Measurements from ENCODE around the gene SEPTIN5. TPM values are rescaled to one million over a fixed set of nuclear protein-coding genes. Genes with fewer than 3 reads are reported as not detected.

Gene SEPTIN5
- total and polyA plus RNA-seq, 8 donors, result 4.2 to 53.4 (median 7.9) TPM

- Histone ChIP-seq H3K27me3 (no peaks in the 10 kb centered on the region), H3K4me1 (no peaks in the 10 kb centered on the region), H3K4me3 (no peak overlapping the region), H3K36me3 (no peaks in the 10 kb centered on the region), H3K9me3 (no peaks in the 10 kb centered on the region), H3K27ac (no peak overlapping the region)
- FAIRE-seq, result no peak
- TF ChIP-seq CTCF (IDR thresholded peaks at IDR 0.05), result no peak
- intact Hi-C loops (cut with DNase I), result no loop called here
- 48 to 56% methylated on average over 31 of the region's 31 CpGs for WGBS, 2 donors
- DNase-seq, result no peak
- no peak for ATAC-seq
Observed at GRCh38 chr22:19738664-19739447, 24.6 kb downstream of the SEPTIN5 start.

GRCh38 chr22:19739448-19739895, 25.2 kb downstream of the SEPTIN5 start:
- ATAC-seq (no peak), FAIRE-seq (no peak), DNase-seq (no peak)
- Histone ChIP-seq H3K4me1 (no peaks in the 10 kb centered on the region), H3K36me3 (no peaks in the 10 kb centered on the region), H3K27me3 (no peaks in the 10 kb centered on the region), H3K9me3 (no peaks in the 10 kb centered on the region), H3K27ac (no peak overlapping the region), H3K4me3 (no peak overlapping the region)
- WGBS, 2 donors, result 45 to 52% methylated on average over 15 to 16 of the region's 16 CpGs
- intact Hi-C loops (cut with DNase I), result no loop called here
- no peak for TF ChIP-seq CTCF (IDR thresholded peaks at IDR 0.05)

GRCh38 chr22:19739911-19740449, 25.7 kb downstream of the SEPTIN5 start:
- no peak for FAIRE-seq
- Histone ChIP-seq H3K9me3 (no peaks in the 10 kb centered on the region), H3K4me3 (no peak overlapping the region), H3K27me3 (no peaks in the 10 kb centered on the region), H3K4me1 (no peaks in the 10 kb centered on the region), H3K36me3 (no peaks in the 10 kb centered on the region), H3K27ac (no peak overlapping the region)
- intact Hi-C loops (cut with DNase I), result loop anchor here in 1 of 3 donors (5.0 kb wide), 1 partner anchor 162 kb away; no protein-coding TSS in a partner anchor
- no peak for TF ChIP-seq CTCF (IDR thresholded peaks at IDR 0.05)
- 84 to 85% methylated on average over 6 to 7 of the region's 7 CpGs for WGBS, 2 donors
- no peak for ATAC-seq
- no peak for DNase-seq

- ATAC-seq (no peak), DNase-seq (no peak), FAIRE-seq (no peak)
- Histone ChIP-seq H3K27me3 (no peaks in the 10 kb centered on the region), H3K27ac (no peak overlapping the region), H3K4me1 (no peaks in the 10 kb centered on the region), H3K4me3 (no peak overlapping the region), H3K9me3 (no peaks in the 10 kb centered on the region), H3K36me3 (no peaks in the 10 kb centered on the region)
- intact Hi-C loops (cut with DNase I), result loop anchor here in 1 of 3 donors (5.0 kb wide), 1 partner anchor 162 kb away; no protein-coding TSS in a partner anchor
- WGBS, 2 donors, result 82 to 86% methylated on average over 15 of the region's 15 CpGs
- no peak for TF ChIP-seq CTCF (IDR thresholded peaks at IDR 0.05)
Observed at GRCh38 chr22:19740586-19740985, 26.3 kb downstream of the SEPTIN5 start.

GRCh38 chr22:19741053-19741452, 26.8 kb downstream of the SEPTIN5 start:
- no peak overlapping the region for H3K4me3 ChIP-seq
- no peaks in the 10 kb centered on the region for H3K27me3 ChIP-seq
- TF ChIP-seq CTCF (IDR thresholded peaks at IDR 0.05), result no peak
- no peaks in the 10 kb centered on the region for H3K36me3 ChIP-seq
- WGBS, 2 donors, result 86 to 93% methylated on average over 7 of the region's 7 CpGs
- intact Hi-C loops (cut with DNase I), result loop anchor here in 1 of 3 donors (5.0 kb wide), 1 partner anchor 161 kb away; no protein-coding TSS in a partner anchor
- ATAC-seq (no peak), DNase-seq (no peak), FAIRE-seq (no peak)
- no peaks in the 10 kb centered on the region for H3K4me1 ChIP-seq
- H3K9me3 ChIP-seq, result no peaks in the 10 kb centered on the region
- H3K27ac ChIP-seq, result no peak overlapping the region
